DMS53 (cell line): ENCODE data around the gene DGUOK.

Experiments
- DNase-seq: peaks from one replicate; lab custom pipeline; 2025; lab: John Stamatoyannopoulos, UW

Gene DGUOK

GRCh38 chr2:73999881-74000597 lies 73.4 kb downstream of the DGUOK start:
- DNase-seq, result peak; percentile 20

GRCh38 chr2:74000666-74001065 lies 74.0 kb downstream of the DGUOK start:
- DNase-seq, result no peak

GRCh38 chr2:74001121-74001520 lies 74.4 kb downstream of the DGUOK start:
- DNase-seq, result peak; percentile 34

- DNase-seq, result no peak
Observed at GRCh38 chr2:74001781-74002504, 75.3 kb downstream of the DGUOK start.

- DNase-seq, result peak; percentile 95
Observed at GRCh38 chr2:74002505-74003421, 76.1 kb downstream of the DGUOK start.

- no peak for DNase-seq
Observed at GRCh38 chr2:74003494-74004211, 77.0 kb downstream of the DGUOK start.

- no peak for DNase-seq
Observed at GRCh38 chr2:74004212-74005182, 77.8 kb downstream of the DGUOK start.

- DNase-seq, result no peak
Observed at GRCh38 chr2:74005786-74006185, 79.1 kb downstream of the DGUOK start.

- no peak for DNase-seq
Observed at GRCh38 chr2:74006459-74006858, 79.8 kb downstream of the DGUOK start.

GRCh38 chr2:74007121-74007520 lies 80.4 kb downstream of the DGUOK start:
- no peak for DNase-seq

- DNase-seq, result no peak
Observed at GRCh38 chr2:74007711-74008110, 81.0 kb downstream of the DGUOK start.
